Measurements from ENCODE around the gene MAP1LC3A.

- TF ChIP-seq CTCF (IDR thresholded peaks at IDR 0.05): no peak
- TF ChIP-seq POLR2A (IDR thresholded peaks at IDR 0.05): no peak
Observed at GRCh38 chr20:34569598-34569997, 11.1 kb downstream of the MAP1LC3A start.
